Measurements from ENCODE around the gene ZNF484.
A peak's percentile ranks its signal among the peaks of the same experiment; 100 is the strongest.
"Not testable (repeated sequence)": the region's sequence is repeated elsewhere in the genome, so short reads cannot be mapped to it uniquely, and the experiment has no call there.

Gene ZNF484

GRCh38 chr9:92853716-92854115 is 24.1 kb downstream of the ZNF484 start:
- Histone ChIP-seq H3K36me3 (ENCODE audit: control insufficient read depth, insufficient read depth, low read length) (peaks cover 69% of the 10 kb centered on the region), H3K9me3 (ENCODE audit: control insufficient read depth, insufficient read depth, low read depth, low read length) (peaks cover 14% of the 10 kb centered on the region; the same call in 1 of the 2 replicates), H3K27ac (ENCODE audit: low read depth, low read length) (no peak overlapping the region)

GRCh38 chr9:92850898-92851297 is 26.9 kb downstream of the ZNF484 start:
- Histone ChIP-seq H3K9me3 (ENCODE audit: control insufficient read depth, insufficient read depth, low read depth, low read length) (peaks cover 42% of the 10 kb centered on the region), H3K36me3 (ENCODE audit: control insufficient read depth, insufficient read depth, low read length) (peaks cover 86% of the 10 kb centered on the region), H3K4me1 (ENCODE audit: control insufficient read depth, insufficient read depth, low read length) (no peaks in the 10 kb centered on the region), H3K9ac (ENCODE audit: low read length) (no peak overlapping the region), H3K27me3 (ENCODE audit: control insufficient read depth, insufficient read depth, low read length) (no peaks in the 10 kb centered on the region), H3K27ac (ENCODE audit: low read depth, low read length) (no peak overlapping the region), H3K4me3 (ENCODE audit: low read depth, low read length) (no peak overlapping the region)

More at GRCh38 chr9:92853716-92854115, 24.1 kb downstream of the ZNF484 start:
- H3K4me1 ChIP-seq (ENCODE audit: control insufficient read depth, insufficient read depth, low read length): no peaks in the 10 kb centered on the region
- H3K4me3 ChIP-seq (ENCODE audit: low read depth, low read length): no peak overlapping the region
- H3K9ac ChIP-seq (ENCODE audit: low read length): no peak overlapping the region
- H3K27me3 ChIP-seq (ENCODE audit: control insufficient read depth, insufficient read depth, low read length): no peaks in the 10 kb centered on the region

DNA sequence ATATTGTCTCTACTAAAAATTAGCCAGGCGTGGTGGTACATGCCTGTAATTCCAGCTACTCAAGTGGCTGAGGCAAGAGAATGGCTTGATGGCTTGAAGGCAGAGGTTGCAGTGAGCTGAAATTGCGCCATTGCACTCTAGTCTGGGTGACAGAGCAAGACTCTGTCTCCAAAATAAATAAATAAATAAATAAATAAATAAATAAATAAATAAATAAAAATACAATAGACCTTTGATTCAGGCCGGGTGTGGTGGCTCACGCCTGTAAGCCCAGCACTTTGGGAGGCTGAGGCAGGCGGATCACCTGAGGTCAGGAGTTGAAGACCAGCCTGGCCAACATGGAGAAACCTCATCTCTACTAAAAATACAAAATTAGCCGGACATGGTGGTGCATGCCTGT is 29.1 kb downstream of the ZNF484 start:
- not testable (repeated sequence) for H3K4me1 ChIP-seq (ENCODE audit: control insufficient read depth, insufficient read depth, low read length); H3K27me3 ChIP-seq (ENCODE audit: control insufficient read depth, insufficient read depth, low read length); H3K4me3 ChIP-seq (ENCODE audit: low read depth, low read length); H3K9ac ChIP-seq (ENCODE audit: low read length); H3K27ac ChIP-seq (ENCODE audit: low read depth, low read length)
- H3K9me3 ChIP-seq (ENCODE audit: control insufficient read depth, insufficient read depth, low read depth, low read length): peaks cover 61% of the 10 kb centered on the region
- peaks cover 75% of the 10 kb centered on the region for H3K36me3 ChIP-seq (ENCODE audit: control insufficient read depth, insufficient read depth, low read length)

DNA sequence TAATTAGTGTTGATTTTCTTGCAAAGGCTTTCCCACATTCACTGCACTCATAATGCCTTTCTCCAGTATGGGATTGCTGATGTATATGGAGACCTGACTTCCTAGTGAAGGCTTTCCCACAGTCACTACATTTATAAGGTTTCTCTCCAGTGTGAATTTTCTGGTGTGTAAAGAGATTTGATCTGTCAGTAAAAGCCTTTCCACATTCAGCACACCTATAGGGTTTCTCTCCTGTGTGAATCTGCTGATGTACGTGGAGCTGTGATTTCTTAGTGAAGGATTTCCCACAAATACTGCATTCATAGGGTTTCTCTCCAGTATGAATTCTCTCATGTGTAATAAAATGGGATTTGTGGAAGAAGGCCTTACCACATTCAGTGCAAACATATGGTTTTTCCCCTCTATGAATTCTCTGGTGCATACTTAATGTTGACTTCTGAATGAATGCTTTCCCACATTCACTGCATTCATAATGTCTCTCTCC is 31.1 kb downstream of the ZNF484 start:
- no peaks in the 10 kb centered on the region for H3K4me1 ChIP-seq (ENCODE audit: control insufficient read depth, insufficient read depth, low read length)
- peaks cover 63% of the 10 kb centered on the region for H3K36me3 ChIP-seq (ENCODE audit: control insufficient read depth, insufficient read depth, low read length)
- H3K4me3 ChIP-seq (ENCODE audit: low read depth, low read length): no peak overlapping the region
- H3K27ac ChIP-seq (ENCODE audit: low read depth, low read length): no peak overlapping the region
- H3K27me3 ChIP-seq (ENCODE audit: control insufficient read depth, insufficient read depth, low read length): no peaks in the 10 kb centered on the region
- H3K9ac ChIP-seq (ENCODE audit: low read length): no peak overlapping the region
- H3K9me3 ChIP-seq (ENCODE audit: control insufficient read depth, insufficient read depth, low read depth, low read length): peaks cover 65% of the 10 kb centered on the region

GRCh38 chr9:92838411-92838810 is 39.4 kb downstream of the ZNF484 start:
- H3K9me3 ChIP-seq (ENCODE audit: control insufficient read depth, insufficient read depth, low read depth, low read length): peaks cover 37% of the 10 kb centered on the region
- not testable (repeated sequence) for H3K4me3 ChIP-seq (ENCODE audit: low read depth, low read length); H3K36me3 ChIP-seq (ENCODE audit: control insufficient read depth, insufficient read depth, low read length); H3K27me3 ChIP-seq (ENCODE audit: control insufficient read depth, insufficient read depth, low read length); H3K27ac ChIP-seq (ENCODE audit: low read depth, low read length); H3K4me1 ChIP-seq (ENCODE audit: control insufficient read depth, insufficient read depth, low read length); H3K9ac ChIP-seq (ENCODE audit: low read length)

DNA sequence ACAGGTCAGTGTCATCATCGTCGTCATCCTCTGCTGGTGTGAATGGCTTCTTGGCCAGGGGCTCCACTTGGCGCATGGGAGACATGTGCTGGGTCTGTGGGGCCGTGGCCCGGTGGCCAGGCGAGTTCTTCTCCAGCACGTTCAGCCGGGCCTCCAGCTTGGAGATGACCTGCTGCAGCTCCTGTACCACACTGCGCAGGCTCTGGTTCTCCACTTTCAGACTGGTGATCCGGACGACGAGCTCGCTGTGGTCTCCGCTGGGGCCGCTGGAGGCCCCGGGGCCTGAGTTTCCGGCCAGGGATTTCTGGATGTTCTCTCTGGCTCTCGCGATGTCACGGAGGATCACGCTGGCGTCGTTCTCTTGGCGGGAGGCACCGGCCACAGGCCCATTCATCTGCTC is 40.6 kb downstream of the ZNF484 start:
- H3K27me3 ChIP-seq (ENCODE audit: control insufficient read depth, insufficient read depth, low read length): no peaks in the 10 kb centered on the region
- no peaks in the 10 kb centered on the region for H3K4me1 ChIP-seq (ENCODE audit: control insufficient read depth, insufficient read depth, low read length)
- H3K9ac ChIP-seq (ENCODE audit: low read length): no peak overlapping the region
- H3K36me3 ChIP-seq (ENCODE audit: control insufficient read depth, insufficient read depth, low read length): no peaks in the 10 kb centered on the region
- H3K27ac ChIP-seq (ENCODE audit: low read depth, low read length): no peak overlapping the region
- H3K4me3 ChIP-seq (ENCODE audit: low read depth, low read length): no peak overlapping the region
- peaks cover 41% of the 10 kb centered on the region for H3K9me3 ChIP-seq (ENCODE audit: control insufficient read depth, insufficient read depth, low read depth, low read length)

DNA sequence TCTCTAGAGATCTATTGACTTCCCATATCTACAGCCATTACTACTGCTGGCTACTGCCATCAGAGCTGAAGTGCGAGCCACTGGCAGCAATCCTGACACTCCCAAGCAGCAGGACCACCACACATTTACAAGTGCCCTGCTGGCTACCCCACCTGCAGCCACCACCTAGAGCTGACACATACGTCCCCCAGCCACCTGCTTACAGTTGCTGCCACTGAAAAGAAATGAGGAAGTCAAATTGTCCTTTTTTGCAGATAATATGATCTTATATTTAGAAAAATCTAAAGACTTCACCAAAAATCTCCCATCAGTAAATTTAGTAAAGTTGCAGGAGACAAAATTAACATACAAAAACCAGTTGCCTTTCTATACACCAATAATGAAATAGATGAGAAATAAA is 48.4 kb downstream of the ZNF484 start:
- no peaks in the 10 kb centered on the region for H3K27me3 ChIP-seq (ENCODE audit: control insufficient read depth, insufficient read depth, low read length)
- H3K9ac ChIP-seq (ENCODE audit: low read length): no peak overlapping the region
- no peak overlapping the region for H3K4me3 ChIP-seq (ENCODE audit: low read depth, low read length)
- H3K4me1 ChIP-seq (ENCODE audit: control insufficient read depth, insufficient read depth, low read length): no peaks in the 10 kb centered on the region
- no peaks in the 10 kb centered on the region for H3K36me3 ChIP-seq (ENCODE audit: control insufficient read depth, insufficient read depth, low read length)
- no peak overlapping the region for H3K27ac ChIP-seq (ENCODE audit: low read depth, low read length)
- H3K9me3 ChIP-seq (ENCODE audit: control insufficient read depth, insufficient read depth, low read depth, low read length): peaks cover 15% of the 10 kb centered on the region

DNA sequence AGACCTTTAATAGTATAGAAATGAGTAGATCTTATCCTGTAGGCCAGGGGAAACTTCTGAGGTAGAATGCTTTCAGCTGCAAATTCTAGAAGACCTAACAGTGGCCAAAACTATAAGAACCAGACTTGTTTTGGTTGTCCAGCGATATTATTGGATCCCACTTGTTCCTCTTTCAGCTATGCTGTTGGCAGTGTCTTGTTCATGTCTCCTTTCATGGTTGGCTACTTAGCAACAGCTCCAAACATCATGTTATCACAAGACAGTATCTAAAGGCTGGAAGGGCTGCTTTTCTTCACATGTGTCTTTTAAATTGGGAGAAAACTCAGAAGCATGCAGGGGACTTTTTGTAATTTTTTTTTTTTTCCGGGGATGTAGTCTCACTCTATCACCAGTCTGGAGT is 52.8 kb downstream of the ZNF484 start:
- not testable (repeated sequence) for H3K27ac ChIP-seq (ENCODE audit: low read depth, low read length); H3K9ac ChIP-seq (ENCODE audit: low read length); H3K36me3 ChIP-seq (ENCODE audit: control insufficient read depth, insufficient read depth, low read length); H3K27me3 ChIP-seq (ENCODE audit: control insufficient read depth, insufficient read depth, low read length); H3K4me1 ChIP-seq (ENCODE audit: control insufficient read depth, insufficient read depth, low read length); H3K9me3 ChIP-seq (ENCODE audit: control insufficient read depth, insufficient read depth, low read depth, low read length); H3K4me3 ChIP-seq (ENCODE audit: low read depth, low read length)

DNA sequence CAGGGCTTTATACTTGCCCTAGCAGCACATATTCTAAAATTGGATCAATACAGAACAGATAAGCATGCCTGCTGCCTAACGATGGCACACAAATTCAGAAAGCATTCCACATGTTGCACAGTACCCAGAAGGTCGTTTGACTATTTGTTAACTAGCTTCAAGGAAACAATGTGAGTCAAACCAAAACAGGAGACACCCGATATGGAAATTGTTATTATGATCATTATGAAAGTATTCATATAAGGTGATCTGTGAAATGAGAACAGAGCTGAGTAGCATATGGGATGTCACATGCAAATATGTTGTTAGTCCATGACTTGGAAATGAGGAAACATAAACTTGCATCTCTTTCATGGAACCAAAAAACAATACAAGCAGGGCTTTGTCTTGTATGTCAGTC is 56.9 kb downstream of the ZNF484 start:
- no peaks in the 10 kb centered on the region for H3K27me3 ChIP-seq (ENCODE audit: control insufficient read depth, insufficient read depth, low read length)
- no peak overlapping the region for H3K9ac ChIP-seq (ENCODE audit: low read length)

DNA sequence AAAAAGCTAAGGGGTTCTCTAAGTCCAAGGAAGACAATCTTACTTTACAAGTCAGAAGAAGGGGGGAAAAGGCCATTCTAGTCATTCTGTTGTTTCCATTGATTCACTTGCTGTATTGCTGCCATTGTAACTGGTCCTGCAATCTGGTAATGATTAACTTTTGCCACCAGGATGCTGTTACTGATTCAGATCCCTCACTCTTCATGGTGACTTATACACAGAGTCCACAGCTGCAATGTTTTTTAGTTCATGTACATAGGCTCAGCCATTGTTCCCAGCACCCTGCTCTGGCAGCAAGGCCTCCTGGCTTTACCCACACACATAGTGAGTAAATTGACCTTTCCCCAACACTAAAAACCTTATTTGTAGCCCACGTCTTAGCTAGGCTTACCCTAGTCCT is 57.9 kb downstream of the ZNF484 start:
- H3K9ac ChIP-seq (ENCODE audit: low read length): not testable (repeated sequence)

More for the DNA sequence above, 56.9 kb downstream of the ZNF484 start:
- H3K4me1 ChIP-seq (ENCODE audit: control insufficient read depth, insufficient read depth, low read length): no peaks in the 10 kb centered on the region; the same call in 1 of the 2 replicates
- no peak overlapping the region for H3K4me3 ChIP-seq (ENCODE audit: low read depth, low read length)
- no peak overlapping the region for H3K27ac ChIP-seq (ENCODE audit: low read depth, low read length)
- H3K9me3 ChIP-seq (ENCODE audit: control insufficient read depth, insufficient read depth, low read depth, low read length): no peaks in the 10 kb centered on the region
- no peaks in the 10 kb centered on the region for H3K36me3 ChIP-seq (ENCODE audit: control insufficient read depth, insufficient read depth, low read length)

DNA sequence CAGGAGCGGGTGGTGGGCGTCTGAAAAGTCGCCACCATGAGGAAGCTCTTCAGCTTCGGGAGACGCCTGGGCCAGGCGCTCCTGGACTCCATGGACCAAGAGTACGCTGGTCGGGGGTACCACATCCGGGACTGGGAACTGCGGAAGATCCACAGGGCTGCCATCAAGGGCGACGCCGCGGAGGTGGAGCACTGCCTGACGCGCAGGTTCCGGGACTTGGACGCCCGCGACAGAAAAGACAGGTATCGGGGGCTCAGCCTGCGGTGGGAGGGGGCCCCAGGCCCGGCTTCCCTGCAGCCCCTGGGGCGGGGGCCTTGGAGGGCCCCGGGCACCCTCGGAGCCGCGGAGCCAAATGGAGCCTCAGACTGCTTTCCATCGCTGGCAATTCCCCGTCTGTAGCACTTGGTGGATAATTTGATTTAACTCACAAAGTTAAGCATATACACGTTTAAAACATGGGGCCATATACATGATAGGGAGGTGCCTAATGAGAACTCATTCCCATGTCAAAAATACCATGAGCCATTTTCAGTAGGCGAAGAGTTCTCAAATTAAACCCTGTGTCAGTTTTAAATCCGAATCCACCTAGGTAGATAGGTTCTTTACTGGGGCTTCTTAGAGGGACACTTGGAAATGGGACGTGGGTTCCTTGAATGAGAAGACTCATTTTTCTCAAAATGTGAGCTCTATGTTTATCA is 68.1 kb downstream of the ZNF484 start:
- not testable (repeated sequence) for H3K9ac ChIP-seq (ENCODE audit: low read length); H3K36me3 ChIP-seq (ENCODE audit: control insufficient read depth, insufficient read depth, low read length); H3K9me3 ChIP-seq (ENCODE audit: control insufficient read depth, insufficient read depth, low read depth, low read length); H3K27ac ChIP-seq (ENCODE audit: low read depth, low read length); H3K4me1 ChIP-seq (ENCODE audit: control insufficient read depth, insufficient read depth, low read length)
- peaks cover 92% of the 10 kb centered on the region for H3K27me3 ChIP-seq (ENCODE audit: control insufficient read depth, insufficient read depth, low read length)
- peak overlapping the region; percentile 70 for H3K4me3 ChIP-seq (ENCODE audit: low read depth, low read length)

More for the DNA sequence above, 57.9 kb downstream of the ZNF484 start:
- not testable (repeated sequence) for H3K9me3 ChIP-seq (ENCODE audit: control insufficient read depth, insufficient read depth, low read depth, low read length); H3K27me3 ChIP-seq (ENCODE audit: control insufficient read depth, insufficient read depth, low read length); H3K4me3 ChIP-seq (ENCODE audit: low read depth, low read length); H3K4me1 ChIP-seq (ENCODE audit: control insufficient read depth, insufficient read depth, low read length); H3K27ac ChIP-seq (ENCODE audit: low read depth, low read length); H3K36me3 ChIP-seq (ENCODE audit: control insufficient read depth, insufficient read depth, low read length)
